K562 (cell line): ENCODE data around the gene FBXL4. TPM values are rescaled to one million over a fixed set of nuclear protein-coding genes. Genes with fewer than 3 reads are reported as not detected.
A peak's percentile ranks its signal among the peaks of the same experiment; 100 is the strongest.

Experiments
- ATAC-seq: fragments of 200-7000 bp; cut with Tn5 transposase; 3 replicates; pipeline ENCODE4 v1.9.1; 2020; ENCODE audit warnings: moderate library complexity
- BruUV-seq: library from RNA; stranded (reverse); fragments of 400-500 nt; replicated peaks from 2 replicates; lab custom pipeline; 2021; lab: Mats Ljungman, UMichigan
- CTCF ChIA-PET: fragments of 300-600 bp; formaldehyde crosslinking; extraction: SDS; loops from one replicate; lab custom pipeline; 2021; ENCODE audit warnings: low intra/inter-chr PET ratio; lab: Yijun Ruan, JAX
- POLR2A ChIA-PET: fragments of 300-600, 350-650 bp; sonication (Branson Sonifier 250); formaldehyde crosslinking; extraction: SDS; loops from one replicate; lab custom pipeline; 2021; ENCODE audit warnings: antibody characterized with exemption, inconsistent platforms; lab: Yijun Ruan, JAX
- DNase-seq, 4 experiments: peaks; one replicate each; pipeline versions ENCODE4 v3.0.0 to v3.0.0-alpha.2; 2011 to 2018; ENCODE audit warnings: low spot score in 3 of 4, mixed read lengths in 3 of 4; ENCODE audit errors: extremely low read depth in 1 of 4
- FAIRE-seq: peaks from 2 replicates; lab custom pipeline; 2011; peaks lifted over from hg19 to GRCh38; lab: Jason Lieb, UNC
- H2AFZ ChIP-seq: 2 replicates; pipeline ENCODE4 v1.6.0; 2011; ENCODE audit warnings: low read depth, low read length, control low read depth, inconsistent platforms
- H3K27ac ChIP-seq: fragments of 200-600 bp; 3 replicates; pipeline ENCODE4 v1.8.0; 2011; ENCODE audit warnings: low read depth, mild to moderate bottlenecking, control low read depth, inconsistent platforms, low read length, moderate library complexity, mixed read lengths; ENCODE audit errors: extremely low read depth
- H3K27me3 ChIP-seq, 2 experiments: fragments of 300-600 bp in 1 of 2; 2 replicates in 1 of 2; 3 replicates in 1 of 2; pipeline versions ENCODE4 v1.6.0 to v1.8.0; 2011; ENCODE audit warnings: inconsistent platforms in 2 of 2, low read length in 2 of 2, mild to moderate bottlenecking in 1 of 2, mixed read lengths in 1 of 2, moderate library complexity in 1 of 2; ENCODE audit not compliant: control insufficient read depth in 2 of 2, insufficient read depth in 2 of 2
- H3K36me3 ChIP-seq: fragments of 300-600 bp; 3 replicates; pipeline ENCODE4 v1.8.0; 2011; ENCODE audit warnings: mild to moderate bottlenecking, low read length, inconsistent platforms; ENCODE audit not compliant: control insufficient read depth, insufficient read depth
- H3K4me1 ChIP-seq, 2 experiments: fragments of 200-600 bp in 1 of 2; replicated peaks in 1 of 2; 2 replicates in 1 of 2; 3 replicates in 1 of 2; pipeline versions ENCODE4 v1.5.1 to v1.8.0; 2011; ENCODE audit warnings: inconsistent platforms in 2 of 2, low read length in 2 of 2, mild to moderate bottlenecking in 1 of 2, mixed read lengths in 1 of 2, moderate library complexity in 1 of 2; ENCODE audit not compliant: control insufficient read depth in 2 of 2, insufficient read depth in 2 of 2
- H3K4me2 ChIP-seq: 2 replicates; pipeline ENCODE4 v1.6.1; 2011; ENCODE audit warnings: low read length, control low read depth, inconsistent platforms, mixed read lengths; ENCODE audit not compliant: insufficient read depth
- H3K4me3 ChIP-seq: fragments of 200-600 bp; sonication (generic), shearing (Covaris generic); 2 replicates; pipeline ENCODE4 v1.5.1; 2016; ENCODE audit warnings: control low read depth, inconsistent platforms
- H3K79me2 ChIP-seq: fragments of 200-600 bp; 3 replicates; pipeline ENCODE4 v1.8.0; 2011; ENCODE audit warnings: low read length, inconsistent platforms; ENCODE audit not compliant: control insufficient read depth, insufficient read depth
- H3K9ac ChIP-seq, 2 experiments: 2 replicates each; pipeline versions ENCODE4 v1.6.0 to v1.6.1; 2011; ENCODE audit warnings: low read depth in 2 of 2, low read length in 2 of 2, control low read depth in 1 of 2, inconsistent platforms in 1 of 2, mild to moderate bottlenecking in 1 of 2, mixed read lengths in 1 of 2; ENCODE audit not compliant: insufficient read depth in 1 of 2
- H3K9me1 ChIP-seq: one replicate; pipeline ENCODE4 v1.6.0; 2011; ENCODE audit warnings: inconsistent platforms, mild to moderate bottlenecking, low read length, moderate library complexity; ENCODE audit not compliant: control insufficient read depth, insufficient read depth
- H3K9me3 ChIP-seq: replicated peaks from 2 replicates; pipeline ENCODE4 v1.5.1; 2011; ENCODE audit warnings: low read depth, low read length, inconsistent platforms; ENCODE audit not compliant: control insufficient read depth, insufficient read depth
- H4K20me1 ChIP-seq: replicated peaks from 2 replicates; pipeline ENCODE4 v1.6.1; 2011; ENCODE audit warnings: low read length, inconsistent platforms, mixed read lengths; ENCODE audit not compliant: control insufficient read depth, insufficient read depth
- BHLHE40 ChIP-seq: IDR thresholded peaks from 2 replicates; pipeline ENCODE4 v1.6.1; 2011; ENCODE audit warnings: low read length, improper control_type of control experiment
- CHCHD3 ChIP-seq: fragments of 250-450 bp; sonication (Bioruptor Pico); IDR thresholded peaks from 2 replicates; pipeline ENCODE4 v2.1.2; 2022; ENCODE audit warnings: mild to moderate bottlenecking
- EP300 ChIP-seq: IDR thresholded peaks from 2 replicates; pipeline ENCODE4 v1.6.1; 2012; ENCODE audit warnings: low read length, improper control_type of control experiment
- FOXK1 ChIP-seq: sonication (generic); formaldehyde crosslinking; IDR thresholded peaks from 2 replicates; pipeline ENCODE4 v1.8.0; 2022; ENCODE audit warnings: missing genetic modification reagents, mild to moderate bottlenecking, borderline replicate concordance
- MTA1 ChIP-seq: fragments of 450-650 bp; IDR thresholded peaks from 2 replicates; pipeline ENCODE4 v1.6.1; 2017; ENCODE audit warnings: borderline replicate concordance
- NR2C1 ChIP-seq, 2 experiments: fragments of 450-650 bp; IDR thresholded peaks; 2 replicates each; pipeline ENCODE4 v1.6.1; 2017; ENCODE audit warnings: mild to moderate bottlenecking in 2 of 2, antibody characterized with exemption in 1 of 2, inconsistent platforms in 1 of 2, missing compliant biosample characterization in 1 of 2, missing genetic modification characterization in 1 of 2
- RBM14 ChIP-seq: fragments of 200-400 bp; formaldehyde crosslinking; IDR thresholded peaks from 2 replicates; pipeline ENCODE4 v1.6.1; 2018; ENCODE audit warnings: low read depth, mild to moderate bottlenecking, low read length, moderate library complexity, borderline replicate concordance; ENCODE audit not compliant: insufficient read depth
- SNIP1 ChIP-seq: fragments of 450-650 bp; IDR thresholded peaks from 2 replicates; pipeline ENCODE4 v1.7.1; 2017; ENCODE audit warnings: low read depth, mild to moderate bottlenecking
- ZFP1 ChIP-seq: fragments of 450-650 bp; formaldehyde crosslinking; IDR thresholded peaks from 2 replicates; pipeline ENCODE4 v1.4.0; 2020; ENCODE audit warnings: mild to moderate bottlenecking, mixed read lengths
- ZNF197 ChIP-seq: fragments of 200-800 bp; sonication (Bioruptor generic); IDR thresholded peaks from 2 replicates; pipeline ENCODE4 v1.6.1; 2016; ENCODE audit warnings: low read depth, missing genetic modification characterization, missing compliant biosample characterization
- WGBS: fragments of 100-300 bp; shearing (Covaris generic); methylation state at CpG from one replicate; pipeline ENCODE4 v1.1.6; 2016; ENCODE audit warnings: low coverage, mixed read lengths; ENCODE audit not compliant: insufficient coverage; ENCODE audit errors: missing lambda C conversion rate; 5-methylcytosine and 5-hydroxymethylcytosine counted together
- in situ Hi-C: fragments of 300-500 bp; cut with MboI; formaldehyde crosslinking; loops from 4 replicates; pipeline ENCODE4 v1.15.0; 2018; ENCODE audit warnings: inconsistent platforms, mixed read lengths
- intact Hi-C: fragments of 100-400 bp; cut with micrococcal nuclease; formaldehyde crosslinking; loops from 2 replicates; pipeline ENCODE4 v1.14.2; 2022
- polyA plus RNA-seq, 8 experiments: library from polyadenylated mRNA; depleted of rRNA in 4 of 8; stranded (reverse) in 5 of 8; unstranded in 3 of 8; fragments of >200 nt; fragmentation: Nextera tagmentation in 2 of 8; fragmentation: Illumina TruSeq in 1 of 8; extraction: Ambion mirVana in 2 of 8; extraction: Trizol in 1 of 8; gene quantifications; 2 replicates each; pipeline versions ENCODE4 v1.2.1 to v1.2.3, GENCODE V29; 2011 to 2014; ENCODE audit warnings: inconsistent platforms in 1 of 8, missing spikeins in 1 of 8
- total RNA-seq, 7 experiments: library from RNA; depleted of rRNA in 6 of 7; stranded (reverse); fragments of >200 nt in 6 of 7; fragmentation: Illumina TruSeq in 2 of 7; extraction: Trizol in 2 of 7; gene quantifications; 2 replicates each; pipeline versions ENCODE4 v1.2.1 to v1.2.3, GENCODE V29; 2011 to 2021; ENCODE audit warnings: low replicate concordance in 1 of 7
- TF ChIP-seq, protein P1 (sequence below), 2 experiments: fragments of 450-650 bp in 1 of 2; sonication (generic) in 1 of 2; formaldehyde crosslinking in 1 of 2; IDR thresholded peaks in 1 of 2; conservative IDR thresholded peaks in 1 of 2; 2 replicates each; pipeline versions ENCODE4 v1.6.1 to v1.8.1; 2016 to 2023; ENCODE audit warnings: mild to moderate bottlenecking in 2 of 2, moderate library complexity in 2 of 2, inconsistent platforms in 1 of 2, missing genetic modification reagents in 1 of 2
- TF ChIP-seq, protein P2 (sequence below): sonication (generic); formaldehyde crosslinking; IDR thresholded peaks from 2 replicates; pipeline ENCODE4 v1.8.1; 2023; ENCODE audit warnings: mild to moderate bottlenecking, missing genetic modification reagents

The FBXL4 gene
- total and polyA plus RNA-seq, 9 of the 15 experiments (the other 6 are each of a cell fraction or from before 2014, with no cell fraction given) = 4.2 to 23.1 (median 7.7) TPM

DNA sequence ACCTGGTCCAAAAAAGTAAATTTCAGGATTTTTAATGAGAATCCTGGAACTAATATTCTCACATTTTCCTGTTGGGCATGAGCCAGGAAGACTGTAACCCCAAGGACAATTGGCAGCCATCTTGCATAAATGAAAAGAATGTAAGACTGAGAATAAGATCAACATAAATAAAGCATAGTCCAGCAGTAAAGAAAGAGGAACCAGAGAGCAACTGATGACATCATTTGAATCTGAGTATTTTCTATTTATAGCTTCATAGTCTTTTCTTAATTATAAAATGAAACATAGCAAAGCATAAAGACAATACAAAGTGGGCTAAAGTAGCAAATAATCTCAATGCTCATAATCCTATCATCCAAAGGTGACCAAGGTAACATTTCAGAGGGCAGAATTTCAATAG, 26.6 kb upstream of the FBXL4 start:
- H3K79me2 ChIP-seq = no peaks in the 10 kb centered on the region
- no peak overlapping the region for H3K4me2 ChIP-seq
- no peak overlapping the region for H3K4me3 ChIP-seq
- H3K27me3 ChIP-seq = no peaks in the 10 kb centered on the region
- H3K9ac ChIP-seq = no peak overlapping the region
- ATAC-seq = no peak
- H4K20me1 ChIP-seq = no peaks in the 10 kb centered on the region
- in situ Hi-C loops (no loop called here), intact Hi-C loops (no loop called here)
- no peak overlapping the region for H3K27ac ChIP-seq
- BruUV-seq = no TSS peak
- peaks cover 4% of the 10 kb centered on the region for H3K9me3 ChIP-seq
- FAIRE-seq = no peak
- no peak overlapping the region for H2AFZ ChIP-seq
- no peaks in the 10 kb centered on the region for H3K36me3 ChIP-seq
- ChIA-PET CTCF (no interaction called here), POLR2A (interaction anchor here (0.6 to 1.1 kb wide), 3 partner anchors 24 to 707 kb away, joined by 4 to 5 read pairs (median 4); no protein-coding TSS in a partner anchor)
- no peak for TF ChIP-seq ZFP1 (CRISPR knock-in tag)
- no peak for TF ChIP-seq EP300
- TF ChIP-seq, protein P1, sequence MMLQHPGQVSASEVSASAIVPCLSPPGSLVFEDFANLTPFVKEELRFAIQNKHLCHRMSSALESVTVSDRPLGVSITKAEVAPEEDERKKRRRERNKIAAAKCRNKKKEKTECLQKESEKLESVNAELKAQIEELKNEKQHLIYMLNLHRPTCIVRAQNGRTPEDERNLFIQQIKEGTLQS (IDR thresholded peaks at IDR 0.05) = peak; percentile 34; the same call in 1 of the 2 replicates
- TF ChIP-seq, protein P1 (CRISPR knock-in tag; conservative IDR thresholded peaks at IDR 0.05) = no peak
- no peak for TF ChIP-seq ZNF197 (CRISPR knock-in tag)
- no peaks in the 10 kb centered on the region for H3K9me1 ChIP-seq
- no peak for DNase-seq
- peaks cover 0 to 21% of the 10 kb centered on the region in 2 experiments; a peak in 2 of 5 replicates for H3K4me1 ChIP-seq

DNA sequence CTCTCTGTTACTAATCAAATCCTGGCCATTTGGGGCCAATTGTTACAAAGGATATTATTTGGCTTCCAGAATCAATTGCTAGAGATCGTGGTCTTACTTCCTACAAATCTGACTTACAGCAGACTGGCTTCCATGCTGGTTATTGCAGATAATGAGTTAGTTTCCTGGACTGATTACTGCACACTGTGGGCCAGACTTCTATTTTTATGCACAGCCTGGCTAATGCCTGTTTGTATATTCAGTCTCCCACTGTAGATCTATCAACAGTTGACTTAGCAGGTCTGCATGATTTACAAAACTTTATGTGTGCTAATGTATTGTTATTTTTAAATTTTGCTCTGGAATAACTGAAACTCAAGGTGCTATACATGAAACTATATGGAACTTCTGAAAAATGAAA, 25.8 kb upstream of the FBXL4 start:
- Histone ChIP-seq H3K4me3 (no peak overlapping the region), H4K20me1 (no peaks in the 10 kb centered on the region), H3K36me3 (no peaks in the 10 kb centered on the region), H3K27ac (no peak overlapping the region), H3K9me3 (peaks cover 4% of the 10 kb centered on the region), H2AFZ (no peak overlapping the region), H3K4me2 (no peak overlapping the region), H3K27me3 (no peaks in the 10 kb centered on the region), H3K79me2 (no peaks in the 10 kb centered on the region), H3K4me1 (peaks cover 0 to 21% of the 10 kb centered on the region in 2 experiments; a peak in 2 of 5 replicates), H3K9ac (no peak overlapping the region), H3K9me1 (no peaks in the 10 kb centered on the region)
- BruUV-seq = no TSS peak
- ChIA-PET CTCF (no interaction called here), POLR2A (interaction anchor here (0.8 kb wide), 1 partner anchor 24 kb away, joined by 3 read pairs; no protein-coding TSS in a partner anchor)
- in situ Hi-C loops (no loop called here), intact Hi-C loops (no loop called here)
- DNase-seq (no peak), FAIRE-seq (no peak), ATAC-seq (no peak)
- 0% methylated on average over 1 of the region's 1 CpG for WGBS
- TF ChIP-seq BHLHE40 (no peak), MTA1 (no peak), SNIP1 (no peak), NR2C1 (IDR thresholded peaks at IDR 0.05) (no peak), NR2C1 (tag; IDR thresholded peaks at IDR 0.05) (no peak), FOXK1 (CRISPR knock-in tag) (no peak), RBM14 (no peak), CHCHD3 (no peak)
- TF ChIP-seq, protein P2, sequence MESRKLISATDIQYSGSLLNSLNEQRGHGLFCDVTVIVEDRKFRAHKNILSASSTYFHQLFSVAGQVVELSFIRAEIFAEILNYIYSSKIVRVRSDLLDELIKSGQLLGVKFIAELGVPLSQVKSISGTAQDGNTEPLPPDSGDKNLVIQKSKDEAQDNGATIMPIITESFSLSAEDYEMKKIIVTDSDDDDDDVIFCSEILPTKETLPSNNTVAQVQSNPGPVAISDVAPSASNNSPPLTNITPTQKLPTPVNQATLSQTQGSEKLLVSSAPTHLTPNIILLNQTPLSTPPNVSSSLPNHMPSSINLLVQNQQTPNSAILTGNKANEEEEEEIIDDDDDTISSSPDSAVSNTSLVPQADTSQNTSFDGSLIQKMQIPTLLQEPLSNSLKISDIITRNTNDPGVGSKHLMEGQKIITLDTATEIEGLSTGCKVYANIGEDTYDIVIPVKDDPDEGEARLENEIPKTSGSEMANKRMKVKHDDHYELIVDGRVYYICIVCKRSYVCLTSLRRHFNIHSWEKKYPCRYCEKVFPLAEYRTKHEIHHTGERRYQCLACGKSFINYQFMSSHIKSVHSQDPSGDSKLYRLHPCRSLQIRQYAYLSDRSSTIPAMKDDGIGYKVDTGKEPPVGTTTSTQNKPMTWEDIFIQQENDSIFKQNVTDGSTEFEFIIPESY (CRISPR knock-in tag) = no peak
